Epithelial cell of esophagus (primary cell): ENCODE data around the gene LCOR.

Experiments used
- DNase-seq: peaks from one replicate; pipeline ENCODE4 v3.0.0; 2010; ENCODE audit warnings: low read depth
- H3K4me3 ChIP-seq: 2 replicates; pipeline ENCODE4 v1.5.1; 2011; ENCODE audit warnings: mild to moderate bottlenecking, low read length, control low read depth
- CTCF ChIP-seq: IDR thresholded peaks from 2 replicates; pipeline ENCODE4 v1.5.1; 2011; ENCODE audit warnings: low read depth, mild to moderate bottlenecking, low read length, control low read depth, inconsistent platforms; ENCODE audit not compliant: insufficient read depth; ENCODE audit errors: missing control alignments

LCOR gene

GRCh38 chr10:96968682-96969423 lies 136.8 kb downstream of the LCOR start:
- TF ChIP-seq CTCF, result no peak
- no peak for DNase-seq
- no peak overlapping the region for H3K4me3 ChIP-seq

- no peak overlapping the region for H3K4me3 ChIP-seq
- no peak for DNase-seq
- TF ChIP-seq CTCF, result no peak
Measured at GRCh38 chr10:96971324-96971723, 139.2 kb downstream of the LCOR start.

- no peak overlapping the region for H3K4me3 ChIP-seq
- no peak for TF ChIP-seq CTCF
- no peak for DNase-seq
Measured at GRCh38 chr10:96972264-96972663, 140.2 kb downstream of the LCOR start.

GRCh38 chr10:96973809-96974747 lies 142.0 kb downstream of the LCOR start:
- DNase-seq, result no peak
- no peak for TF ChIP-seq CTCF
- H3K4me3 ChIP-seq, result no peak overlapping the region

- no peak for TF ChIP-seq CTCF
- H3K4me3 ChIP-seq, result no peak overlapping the region
- DNase-seq, result no peak
Measured at GRCh38 chr10:96975136-96975535, 143.0 kb downstream of the LCOR start.

GRCh38 chr10:96978621-96979154 lies 146.6 kb downstream of the LCOR start:
- no peak for DNase-seq
- TF ChIP-seq CTCF, result no peak
- no peak overlapping the region for H3K4me3 ChIP-seq
